K562 (cell line): Measurements from ENCODE around the gene RBBP8. TPM values are rescaled to one million over a fixed set of nuclear protein-coding genes. Genes with fewer than 3 reads are reported as not detected.

Experiments used
- ATAC-seq: fragments of 200-7000 bp; cut with Tn5 transposase; 3 replicates; pipeline ENCODE4 v1.9.1; 2020; ENCODE audit warnings: moderate library complexity
- BruUV-seq: library from RNA; stranded (reverse); fragments of 400-500 nt; replicated peaks from 2 replicates; lab custom pipeline; 2021; lab: Mats Ljungman, UMichigan
- CTCF ChIA-PET: fragments of 300-600 bp; formaldehyde crosslinking; extraction: SDS; loops from one replicate; lab custom pipeline; 2021; ENCODE audit warnings: low intra/inter-chr PET ratio; lab: Yijun Ruan, JAX
- POLR2A ChIA-PET: fragments of 300-600, 350-650 bp; sonication (Branson Sonifier 250); formaldehyde crosslinking; extraction: SDS; loops from one replicate; lab custom pipeline; 2021; ENCODE audit warnings: antibody characterized with exemption, inconsistent platforms; lab: Yijun Ruan, JAX
- DNase-seq, 4 experiments: peaks; one replicate each; pipeline versions ENCODE4 v3.0.0 to v3.0.0-alpha.2; 2011 to 2018; ENCODE audit warnings: low spot score in 3 of 4, mixed read lengths in 3 of 4; ENCODE audit errors: extremely low read depth in 1 of 4
- FAIRE-seq: peaks from 2 replicates; lab custom pipeline; 2011; peaks lifted over from hg19 to GRCh38; lab: Jason Lieb, UNC
- H2AFZ ChIP-seq: 2 replicates; pipeline ENCODE4 v1.6.0; 2011; ENCODE audit warnings: low read depth, low read length, control low read depth, inconsistent platforms
- H3K27ac ChIP-seq: fragments of 200-600 bp; 3 replicates; pipeline ENCODE4 v1.8.0; 2011; ENCODE audit warnings: low read depth, mild to moderate bottlenecking, control low read depth, inconsistent platforms, low read length, moderate library complexity, mixed read lengths; ENCODE audit errors: extremely low read depth
- H3K27me3 ChIP-seq, 2 experiments: fragments of 300-600 bp in 1 of 2; 2 replicates in 1 of 2; 3 replicates in 1 of 2; pipeline versions ENCODE4 v1.6.0 to v1.8.0; 2011; ENCODE audit warnings: inconsistent platforms in 2 of 2, low read length in 2 of 2, mild to moderate bottlenecking in 1 of 2, mixed read lengths in 1 of 2, moderate library complexity in 1 of 2; ENCODE audit not compliant: control insufficient read depth in 2 of 2, insufficient read depth in 2 of 2
- H3K36me3 ChIP-seq: fragments of 300-600 bp; 3 replicates; pipeline ENCODE4 v1.8.0; 2011; ENCODE audit warnings: mild to moderate bottlenecking, low read length, inconsistent platforms; ENCODE audit not compliant: control insufficient read depth, insufficient read depth
- H3K4me1 ChIP-seq, 2 experiments: fragments of 200-600 bp in 1 of 2; replicated peaks in 1 of 2; 2 replicates in 1 of 2; 3 replicates in 1 of 2; pipeline versions ENCODE4 v1.5.1 to v1.8.0; 2011; ENCODE audit warnings: inconsistent platforms in 2 of 2, low read length in 2 of 2, mild to moderate bottlenecking in 1 of 2, mixed read lengths in 1 of 2, moderate library complexity in 1 of 2; ENCODE audit not compliant: control insufficient read depth in 2 of 2, insufficient read depth in 2 of 2
- H3K4me2 ChIP-seq: 2 replicates; pipeline ENCODE4 v1.6.1; 2011; ENCODE audit warnings: low read length, control low read depth, inconsistent platforms, mixed read lengths; ENCODE audit not compliant: insufficient read depth
- H3K4me3 ChIP-seq: fragments of 200-600 bp; sonication (generic), shearing (Covaris generic); 2 replicates; pipeline ENCODE4 v1.5.1; 2016; ENCODE audit warnings: control low read depth, inconsistent platforms
- H3K79me2 ChIP-seq: fragments of 200-600 bp; 3 replicates; pipeline ENCODE4 v1.8.0; 2011; ENCODE audit warnings: low read length, inconsistent platforms; ENCODE audit not compliant: control insufficient read depth, insufficient read depth
- H3K9ac ChIP-seq, 2 experiments: 2 replicates each; pipeline versions ENCODE4 v1.6.0 to v1.6.1; 2011; ENCODE audit warnings: low read depth in 2 of 2, low read length in 2 of 2, control low read depth in 1 of 2, inconsistent platforms in 1 of 2, mild to moderate bottlenecking in 1 of 2, mixed read lengths in 1 of 2; ENCODE audit not compliant: insufficient read depth in 1 of 2
- H3K9me1 ChIP-seq: one replicate; pipeline ENCODE4 v1.6.0; 2011; ENCODE audit warnings: inconsistent platforms, mild to moderate bottlenecking, low read length, moderate library complexity; ENCODE audit not compliant: control insufficient read depth, insufficient read depth
- H3K9me3 ChIP-seq: replicated peaks from 2 replicates; pipeline ENCODE4 v1.5.1; 2011; ENCODE audit warnings: low read depth, low read length, inconsistent platforms; ENCODE audit not compliant: control insufficient read depth, insufficient read depth
- H4K20me1 ChIP-seq: replicated peaks from 2 replicates; pipeline ENCODE4 v1.6.1; 2011; ENCODE audit warnings: low read length, inconsistent platforms, mixed read lengths; ENCODE audit not compliant: control insufficient read depth, insufficient read depth
- CBX3 ChIP-seq, 2 experiments: IDR thresholded peaks; 1 replicate in 1 of 2; 2 replicates in 1 of 2; pipeline ENCODE4 v1.6.1; 2012; ENCODE audit warnings: inconsistent platforms in 2 of 2, low read length in 2 of 2, borderline replicate concordance in 1 of 2, control low read depth in 1 of 2
- CBX5 ChIP-seq: IDR thresholded peaks from 2 replicates; pipeline ENCODE4 v1.6.1; 2014; ENCODE audit warnings: low read depth, borderline replicate concordance
- NCOA1 ChIP-seq: fragments of 450-650 bp; IDR thresholded peaks from 2 replicates; pipeline ENCODE4 v1.6.1; 2016; ENCODE audit warnings: low read depth
- STAG1 ChIP-seq: sonication (generic); formaldehyde crosslinking; IDR thresholded peaks from 2 replicates; pipeline ENCODE4 v1.5.0; 2020; ENCODE audit warnings: missing genetic modification reagents, borderline replicate concordance
- TRIM28 ChIP-seq: fragments of 450-650 bp; IDR thresholded peaks from 2 replicates; pipeline ENCODE4 v1.6.1; 2017
- XRCC3 ChIP-seq: fragments of 450-650 bp; IDR thresholded peaks from 2 replicates; pipeline ENCODE4 v1.6.1; 2017; ENCODE audit warnings: mild to moderate bottlenecking, moderate library complexity
- ZNF445 ChIP-seq: fragments of 250-450 bp; sonication (Bioruptor Pico); IDR thresholded peaks from 2 replicates; pipeline ENCODE4 v1.4.0; 2020; ENCODE audit warnings: low read depth, mild to moderate bottlenecking, moderate library complexity
- ZNF561 ChIP-seq: fragments of 450-650 bp; formaldehyde crosslinking; conservative IDR thresholded peaks from 2 replicates; pipeline ENCODE4 v1.4.0; 2020; ENCODE audit warnings: mild to moderate bottlenecking, moderate library complexity
- WGBS: fragments of 100-300 bp; shearing (Covaris generic); methylation state at CpG from one replicate; pipeline ENCODE4 v1.1.6; 2016; ENCODE audit warnings: low coverage, mixed read lengths; ENCODE audit not compliant: insufficient coverage; ENCODE audit errors: missing lambda C conversion rate; 5-methylcytosine and 5-hydroxymethylcytosine counted together
- in situ Hi-C: fragments of 300-500 bp; cut with MboI; formaldehyde crosslinking; loops from 4 replicates; pipeline ENCODE4 v1.15.0; 2018; ENCODE audit warnings: inconsistent platforms, mixed read lengths
- intact Hi-C: fragments of 100-400 bp; cut with micrococcal nuclease; formaldehyde crosslinking; loops from 2 replicates; pipeline ENCODE4 v1.14.2; 2022
- polyA plus RNA-seq, 8 experiments: library from polyadenylated mRNA; depleted of rRNA in 4 of 8; stranded (reverse) in 5 of 8; unstranded in 3 of 8; fragments of >200 nt; fragmentation: Nextera tagmentation in 2 of 8; fragmentation: Illumina TruSeq in 1 of 8; extraction: Ambion mirVana in 2 of 8; extraction: Trizol in 1 of 8; gene quantifications; 2 replicates each; pipeline versions ENCODE4 v1.2.1 to v1.2.3, GENCODE V29; 2011 to 2014; ENCODE audit warnings: inconsistent platforms in 1 of 8, missing spikeins in 1 of 8
- total RNA-seq, 7 experiments: library from RNA; depleted of rRNA in 6 of 7; stranded (reverse); fragments of >200 nt in 6 of 7; fragmentation: Illumina TruSeq in 2 of 7; extraction: Trizol in 2 of 7; gene quantifications; 2 replicates each; pipeline versions ENCODE4 v1.2.1 to v1.2.3, GENCODE V29; 2011 to 2021; ENCODE audit warnings: low replicate concordance in 1 of 7
- TF ChIP-seq, protein P1 (sequence below): fragments of 450-650 bp; IDR thresholded peaks from 2 replicates; pipeline ENCODE4 v1.6.1; 2018; ENCODE audit warnings: mild to moderate bottlenecking, low read depth; ENCODE audit not compliant: partially characterized antibody

The RBBP8 gene
- total and polyA plus RNA-seq, 9 of the 15 experiments (the other 6 are each of a cell fraction or from before 2014, with no cell fraction given): 28.4 to 63.1 (median 48.9) TPM

DNA sequence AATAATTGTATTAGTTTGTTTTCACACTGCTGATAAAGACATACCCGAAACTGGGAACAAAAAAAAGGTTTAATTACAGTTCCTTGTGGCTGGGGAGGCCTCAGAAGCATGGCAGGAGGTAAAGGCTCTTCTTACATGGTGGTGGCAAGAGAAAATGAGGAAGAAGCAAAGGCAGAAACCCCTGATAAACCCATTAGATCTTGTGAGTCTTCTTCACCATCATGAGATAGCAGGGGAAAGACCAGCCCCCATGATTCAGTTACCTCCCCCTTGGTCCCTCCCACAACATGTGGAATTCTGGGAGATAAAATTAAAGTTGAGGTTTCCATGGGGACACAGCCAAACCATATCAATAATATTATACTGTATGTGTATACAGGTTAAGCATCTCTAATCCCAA lies 128.9 kb downstream of the RBBP8 start:
- DNase-seq (no peak), FAIRE-seq (no peak), ATAC-seq (no peak)
- TF ChIP-seq STAG1 (CRISPR knock-in tag) (no peak), NCOA1 (no peak)
- peaks cover 6 to 11% of the 10 kb centered on the region in 2 experiments; a peak in 4 of 5 replicates for H3K27me3 ChIP-seq
- WGBS: 5% methylated on average over 1 of the region's 1 CpG
- H3K36me3 ChIP-seq: no peaks in the 10 kb centered on the region
- H4K20me1 ChIP-seq: no peaks in the 10 kb centered on the region
- H2AFZ ChIP-seq: no peak overlapping the region
- BruUV-seq: no TSS peak
- H3K4me1 ChIP-seq: no peaks in the 10 kb centered on the region
- H3K9me3 ChIP-seq: peaks cover 4% of the 10 kb centered on the region; the same call in 1 of the 2 replicates
- no peaks in the 10 kb centered on the region for H3K9me1 ChIP-seq
- in situ Hi-C loops (no loop called here), intact Hi-C loops (no loop called here)
- POLR2A ChIA-PET: no interaction called here
- H3K9ac ChIP-seq: no peak overlapping the region
- CTCF ChIA-PET: interaction anchor here (1.1 kb wide), 1 partner anchor 39 kb away, joined by 3 read pairs; no protein-coding TSS in a partner anchor
- H3K79me2 ChIP-seq: no peaks in the 10 kb centered on the region
- no peak overlapping the region for H3K4me3 ChIP-seq
- H3K27ac ChIP-seq: no peak overlapping the region
- no peak overlapping the region for H3K4me2 ChIP-seq

DNA sequence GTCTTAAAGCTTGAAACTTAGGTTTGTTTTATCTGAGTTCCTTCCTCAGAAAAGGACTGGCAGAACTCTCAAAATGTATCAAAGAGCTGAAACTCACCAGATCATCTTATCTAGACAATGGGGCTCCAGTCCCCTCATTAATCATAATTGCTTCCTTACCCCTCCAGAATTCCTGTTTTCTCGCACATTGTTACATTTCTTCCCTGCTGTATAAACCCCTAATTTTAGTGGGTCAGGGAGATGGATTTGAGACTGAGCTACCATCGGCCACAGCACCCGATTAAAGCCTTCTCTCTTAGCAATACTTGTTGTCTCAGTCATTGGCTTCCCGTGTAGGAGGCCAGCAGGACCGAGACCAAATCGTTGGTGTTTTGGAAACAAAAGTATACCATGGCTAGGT lies 130.4 kb downstream of the RBBP8 start:
- DNase-seq: no peak
- Histone ChIP-seq H3K4me3 (no peak overlapping the region), H3K4me1 (no peaks in the 10 kb centered on the region), H3K9ac (no peak overlapping the region), H3K27me3 (peaks cover 11 to 16% of the 10 kb centered on the region in 2 experiments; a peak in 4 of 5 replicates), H3K9me1 (no peaks in the 10 kb centered on the region), H3K79me2 (no peaks in the 10 kb centered on the region), H3K4me2 (no peak overlapping the region), H3K36me3 (no peaks in the 10 kb centered on the region), H3K9me3 (peaks cover 4% of the 10 kb centered on the region; the same call in 1 of the 2 replicates), H4K20me1 (no peaks in the 10 kb centered on the region), H3K27ac (no peak overlapping the region), H2AFZ (no peak overlapping the region)
- no peak for FAIRE-seq
- intact Hi-C loops (no loop called here), in situ Hi-C loops (no loop called here)
- CTCF ChIA-PET: no interaction called here
- no TSS peak for BruUV-seq
- POLR2A ChIA-PET: no interaction called here
- 1% methylated on average over 6 of the region's 6 CpGs for WGBS
- ATAC-seq: no peak
- TF ChIP-seq XRCC3 (0 out of 2 replicates have a peak, but pooled peaks have one; percentile 52), TRIM28 (peak; percentile 62; the same call in 1 of the 2 replicates), CBX5 (peak; percentile 48; the same call in 1 of the 2 replicates), CBX3 (IDR thresholded peaks at IDR 0.05; ENCODE audit: borderline replicate concordance in 1 of 2, low read length in 2 of 2) (peak in 1 of 2 experiments; percentile 61; a peak in 1 of 3 replicates), ZNF561 (CRISPR knock-in tag) (no peak), ZNF445 (CRISPR knock-in tag) (peak; percentile 86)
- TF ChIP-seq, protein P1, sequence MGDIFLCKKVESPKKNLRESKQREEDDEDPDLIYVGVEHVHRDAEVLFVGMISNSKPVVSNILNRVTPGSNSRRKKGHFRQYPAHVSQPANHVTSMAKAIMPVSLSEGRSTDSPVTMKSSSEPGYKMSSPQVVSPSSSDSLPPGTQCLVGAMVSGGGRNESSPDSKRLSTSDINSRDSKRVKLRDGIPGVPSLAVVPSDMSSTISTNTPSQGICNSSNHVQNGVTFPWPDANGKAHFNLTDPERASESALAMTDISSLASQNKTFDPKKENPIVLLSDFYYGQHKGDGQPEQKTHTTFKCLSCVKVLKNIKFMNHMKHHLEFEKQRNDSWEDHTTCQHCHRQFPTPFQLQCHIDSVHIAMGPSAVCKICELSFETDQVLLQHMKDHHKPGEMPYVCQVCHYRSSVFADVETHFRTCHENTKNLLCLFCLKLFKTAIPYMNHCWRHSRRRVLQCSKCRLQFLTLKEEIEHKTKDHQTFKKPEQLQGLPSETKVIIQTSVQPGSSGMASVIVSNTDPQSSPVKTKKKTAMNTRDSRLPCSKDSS: peak; percentile 34
